SU-DHL-6 (cell line): ENCODE data around the gene TMEM235.

Experiments
- H2AFZ ChIP-seq: fragments of 200-600 bp; sonication (generic); 2 replicates; pipeline ENCODE4 v1.6.1; 2014; ENCODE audit warnings: low read depth, mild to moderate bottlenecking, moderate library complexity, mixed read lengths, antibody characterized with exemption, low read length; ENCODE audit not compliant: severe bottlenecking
- H3F3A ChIP-seq: fragments of 200-600 bp; shearing (Covaris generic); 2 replicates; pipeline ENCODE4 v1.6.0; 2016; ENCODE audit warnings: antibody characterized with exemption, mild to moderate bottlenecking; ENCODE audit not compliant: insufficient read depth
- H3K27ac ChIP-seq: fragments of 200-600 bp; sonication (generic); 2 replicates; pipeline ENCODE4 v1.5.1; 2016; ENCODE audit warnings: low read depth, mild to moderate bottlenecking, low read length, moderate library complexity, mixed read lengths
- H3K27me3 ChIP-seq: fragments of 200-600 bp; sonication (generic), shearing (Covaris generic); 2 replicates; pipeline ENCODE4 v1.6.0; 2014; ENCODE audit warnings: mild to moderate bottlenecking, low read length
- H3K36me3 ChIP-seq: fragments of 200-600 bp; sonication (generic); 2 replicates; pipeline ENCODE4 v1.6.1; 2014; ENCODE audit warnings: mild to moderate bottlenecking, low read length, mixed read lengths
- H3K4me2 ChIP-seq: fragments of 300-600, 200-600 bp; shearing (Covaris generic), sonication (generic); 2 replicates; pipeline ENCODE4 v1.6.0; 2014; ENCODE audit warnings: low read length, low read depth, mild to moderate bottlenecking; ENCODE audit not compliant: poor library complexity, severe bottlenecking
- H3K4me3 ChIP-seq: fragments of 200-600 bp; sonication (generic); 2 replicates; pipeline ENCODE4 v1.5.1; 2014; ENCODE audit warnings: antibody characterized with exemption, low read length, mild to moderate bottlenecking, mixed read lengths; ENCODE audit not compliant: insufficient read depth, poor library complexity, severe bottlenecking
- H3K79me2 ChIP-seq: fragments of 200-600 bp; sonication (generic); 2 replicates; pipeline ENCODE4 v1.6.1; 2014; ENCODE audit warnings: mild to moderate bottlenecking, low read length, moderate library complexity; ENCODE audit not compliant: insufficient read depth
- H3K9ac ChIP-seq: fragments of 200-600 bp; sonication (generic); 2 replicates; pipeline ENCODE4 v1.7.0; 2014; ENCODE audit warnings: mild to moderate bottlenecking, low read length
- H3K9me2 ChIP-seq: fragments of 200-600 bp; sonication (generic); replicated peaks from 2 replicates; pipeline ENCODE4 v1.6.1; 2014; ENCODE audit warnings: low read length; ENCODE audit not compliant: insufficient read depth
- H3K9me3 ChIP-seq: fragments of 200-600 bp; sonication (generic); 2 replicates; pipeline ENCODE4 v1.6.1; 2014; ENCODE audit warnings: low read length, mixed read lengths; ENCODE audit not compliant: insufficient read depth
- H4K20me1 ChIP-seq: fragments of 200-600 bp; sonication (generic); 2 replicates; pipeline ENCODE4 v1.6.1; 2014; ENCODE audit warnings: low read depth, mild to moderate bottlenecking, antibody characterized with exemption, low read length, moderate library complexity, mixed read lengths
- EZH2phosphoT487 ChIP-seq: fragments of 200-600 bp; sonication (generic), shearing (Covaris generic); conservative IDR thresholded peaks from 2 replicates; pipeline ENCODE4 v1.6.1; 2018; ENCODE audit warnings: mild to moderate bottlenecking, antibody characterized with exemption, low read length, moderate library complexity, mixed read lengths
- TF ChIP-seq, protein P1 (sequence below): fragments of 200-600 bp; sonication (generic); IDR thresholded peaks from one replicate; pipeline ENCODE4 v1.5.1; 2017; ENCODE audit warnings: antibody characterized with exemption, mild to moderate bottlenecking, low read length, moderate library complexity; ENCODE audit not compliant: insufficient read depth, poor library complexity, severe bottlenecking

TMEM235 gene

DNA sequence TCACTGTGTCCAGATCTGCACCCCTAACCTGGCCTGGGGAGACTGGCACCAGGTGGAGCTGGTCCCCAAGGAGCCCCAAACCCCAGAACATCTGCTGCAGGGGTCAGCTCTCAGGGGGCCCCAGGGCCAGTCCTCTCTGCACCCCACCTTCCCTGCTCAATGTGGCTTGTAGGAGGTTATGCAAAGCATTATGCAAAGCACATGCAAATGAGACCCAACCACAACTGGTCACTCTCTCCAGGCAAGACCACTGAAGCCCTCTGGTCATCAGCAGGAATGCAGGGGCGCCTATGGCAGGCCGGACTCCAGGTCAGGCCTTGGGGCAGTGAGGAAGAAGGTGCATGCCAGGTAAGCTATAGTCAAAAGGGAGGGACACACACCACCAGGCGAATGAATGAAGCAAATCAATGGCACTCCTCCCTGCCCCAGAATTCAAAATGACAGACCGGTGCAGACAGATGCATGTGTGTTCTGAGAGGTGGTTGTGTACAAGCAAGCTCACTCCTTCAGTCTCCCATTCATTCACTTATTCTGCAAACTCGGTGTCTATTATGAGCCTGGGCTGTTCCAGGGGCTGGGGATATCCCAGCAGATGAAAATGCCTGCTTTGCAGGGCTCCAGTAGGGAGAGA lies 48.0 kb downstream of the TMEM235 start:
- H3K79me2 ChIP-seq: no peaks in the 10 kb centered on the region
- H2AFZ ChIP-seq: no peak overlapping the region
- H4K20me1 ChIP-seq: no peaks in the 10 kb centered on the region
- no peak overlapping the region for H3K9ac ChIP-seq
- H3K4me2 ChIP-seq: no peak overlapping the region
- no peaks in the 10 kb centered on the region for H3K9me2 ChIP-seq
- no peak overlapping the region for H3K4me3 ChIP-seq
- H3K27ac ChIP-seq: no peak overlapping the region
- H3F3A ChIP-seq: peaks cover 6% of the 10 kb centered on the region
- H3K9me3 ChIP-seq: peaks cover 7% of the 10 kb centered on the region; the same call in 1 of the 2 replicates
- no peaks in the 10 kb centered on the region for H3K27me3 ChIP-seq
- H3K36me3 ChIP-seq: no peaks in the 10 kb centered on the region
- TF ChIP-seq EZH2phosphoT487: 0 out of 2 replicates have a peak, but pooled peaks have one; percentile 64
- TF ChIP-seq, protein P1, sequence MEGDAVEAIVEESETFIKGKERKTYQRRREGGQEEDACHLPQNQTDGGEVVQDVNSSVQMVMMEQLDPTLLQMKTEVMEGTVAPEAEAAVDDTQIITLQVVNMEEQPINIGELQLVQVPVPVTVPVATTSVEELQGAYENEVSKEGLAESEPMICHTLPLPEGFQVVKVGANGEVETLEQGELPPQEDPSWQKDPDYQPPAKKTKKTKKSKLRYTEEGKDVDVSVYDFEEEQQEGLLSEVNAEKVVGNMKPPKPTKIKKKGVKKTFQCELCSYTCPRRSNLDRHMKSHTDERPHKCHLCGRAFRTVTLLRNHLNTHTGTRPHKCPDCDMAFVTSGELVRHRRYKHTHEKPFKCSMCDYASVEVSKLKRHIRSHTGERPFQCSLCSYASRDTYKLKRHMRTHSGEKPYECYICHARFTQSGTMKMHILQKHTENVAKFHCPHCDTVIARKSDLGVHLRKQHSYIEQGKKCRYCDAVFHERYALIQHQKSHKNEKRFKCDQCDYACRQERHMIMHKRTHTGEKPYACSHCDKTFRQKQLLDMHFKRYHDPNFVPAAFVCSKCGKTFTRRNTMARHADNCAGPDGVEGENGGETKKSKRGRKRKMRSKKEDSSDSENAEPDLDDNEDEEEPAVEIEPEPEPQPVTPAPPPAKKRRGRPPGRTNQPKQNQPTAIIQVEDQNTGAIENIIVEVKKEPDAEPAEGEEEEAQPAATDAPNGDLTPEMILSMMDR: no peak

DNA sequence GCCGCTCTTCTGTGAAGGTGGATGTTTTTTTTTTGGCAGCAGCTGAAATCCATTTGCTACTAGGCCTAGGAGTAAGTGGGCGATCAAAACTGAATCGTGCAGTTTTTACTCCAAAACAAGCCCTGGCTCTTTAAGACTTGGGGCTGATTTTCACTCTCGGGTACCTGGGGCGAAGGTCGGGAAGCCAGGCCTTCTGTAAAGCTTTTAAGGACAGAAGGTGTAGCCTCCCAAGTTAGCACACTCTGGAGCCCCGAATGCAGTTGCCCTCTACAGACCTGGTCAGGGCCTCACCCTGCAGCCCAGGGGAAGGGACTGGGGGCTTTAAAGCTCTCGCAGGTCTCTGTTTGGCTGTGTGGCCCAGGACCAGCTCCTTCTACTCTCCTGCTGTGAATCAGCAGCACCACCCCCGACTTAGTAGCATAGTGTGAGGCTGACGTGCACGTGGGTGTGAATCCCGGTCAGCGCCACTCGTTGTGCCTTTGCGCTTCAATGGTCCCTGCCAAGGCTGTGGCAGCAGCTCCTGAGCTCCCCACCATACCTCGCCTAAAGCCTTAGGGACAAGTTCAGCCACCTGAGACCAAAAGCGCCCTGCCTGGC lies 49.9 kb downstream of the TMEM235 start:
- Histone ChIP-seq H3K9me2 (no peaks in the 10 kb centered on the region), H3K9ac (no peak overlapping the region), H2AFZ (no peak overlapping the region), H3K4me3 (no peak overlapping the region), H3K36me3 (no peaks in the 10 kb centered on the region), H3K9me3 (no peaks in the 10 kb centered on the region), H4K20me1 (no peaks in the 10 kb centered on the region), H3K79me2 (no peaks in the 10 kb centered on the region), H3K4me2 (no peak overlapping the region), H3K27me3 (no peaks in the 10 kb centered on the region), H3F3A (peaks cover 3% of the 10 kb centered on the region), H3K27ac (no peak overlapping the region)
- TF ChIP-seq, protein P1: no peak
- no peak for TF ChIP-seq EZH2phosphoT487

DNA sequence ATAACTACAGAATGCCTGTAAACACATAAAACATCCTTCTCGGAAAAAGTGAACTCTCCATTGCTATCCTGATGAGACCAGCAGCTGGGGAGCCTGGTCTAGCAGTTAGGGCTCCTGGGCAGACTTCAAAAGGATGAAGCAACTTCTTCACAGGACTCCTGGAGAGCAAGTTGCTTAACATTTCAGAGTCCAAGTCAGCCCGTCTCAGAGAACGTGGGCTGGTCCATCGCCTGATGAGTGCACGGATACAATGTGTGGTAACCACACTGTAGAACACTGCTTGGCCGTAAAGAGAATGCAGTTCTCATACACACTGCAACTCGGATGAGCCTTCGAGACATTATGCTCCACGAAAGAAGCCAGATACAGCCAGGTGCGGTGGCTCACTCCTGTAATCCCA lies 52.7 kb downstream of the TMEM235 start:
- Histone ChIP-seq H3K27ac (no peak overlapping the region), H3K36me3 (no peaks in the 10 kb centered on the region), H3K4me3 (no peak overlapping the region), H2AFZ (no peak overlapping the region), H3K9ac (no peak overlapping the region), H3K9me2 (no peaks in the 10 kb centered on the region), H3K9me3 (no peaks in the 10 kb centered on the region), H3K79me2 (no peaks in the 10 kb centered on the region), H3K27me3 (no peaks in the 10 kb centered on the region), H4K20me1 (no peaks in the 10 kb centered on the region), H3K4me2 (no peak overlapping the region), H3F3A (no peaks in the 10 kb centered on the region)
- TF ChIP-seq, protein P1: no peak
